Measurements from ENCODE around the gene IRF2. TPM values are rescaled to one million over a fixed set of nuclear protein-coding genes. Genes with fewer than 3 reads are reported as not detected.

The IRF2 gene
- total RNA-seq, 2 experiments from 2014 or later = 48.1 to 50.9 TPM

GRCh38 chr4:184473499-184474262, 669 bp downstream of the IRF2 start:
- intact Hi-C loops (cut with micrococcal nuclease) = loop anchor here (1.0 to 5.0 kb wide), 12 partner anchors 15 to 1026 kb away; partner anchors contain the start of genes CASP3, CENPU and PRIMPOL
- Mint-ChIP-seq H3K4me3 (peak overlapping the region; percentile 99), H3K36me3 (peaks cover 32% of the 10 kb centered on the region), H3K27ac (peak overlapping the region; percentile 100), H3K4me1 (ENCODE audit: low read depth) (peaks cover 51% of the 10 kb centered on the region), H3K27me3 (no peaks in the 10 kb centered on the region), H3K9me3 (no peaks in the 10 kb centered on the region)
- ChIA-PET POLR2A (interaction anchor here (0.7 to 3.9 kb wide), 20 partner anchors 8 to 260 kb away, joined by 3 to 60 read pairs (median 10); partner anchors contain the start of genes CASP3, CENPU and PRIMPOL), CTCF (interaction anchor here (0.8 to 5.0 kb wide), 5 partner anchors 41 to 210 kb away, joined by 3 to 39 read pairs (median 13); no protein-coding TSS in a partner anchor)
- DNase-seq = peak; percentile 56

DNA sequence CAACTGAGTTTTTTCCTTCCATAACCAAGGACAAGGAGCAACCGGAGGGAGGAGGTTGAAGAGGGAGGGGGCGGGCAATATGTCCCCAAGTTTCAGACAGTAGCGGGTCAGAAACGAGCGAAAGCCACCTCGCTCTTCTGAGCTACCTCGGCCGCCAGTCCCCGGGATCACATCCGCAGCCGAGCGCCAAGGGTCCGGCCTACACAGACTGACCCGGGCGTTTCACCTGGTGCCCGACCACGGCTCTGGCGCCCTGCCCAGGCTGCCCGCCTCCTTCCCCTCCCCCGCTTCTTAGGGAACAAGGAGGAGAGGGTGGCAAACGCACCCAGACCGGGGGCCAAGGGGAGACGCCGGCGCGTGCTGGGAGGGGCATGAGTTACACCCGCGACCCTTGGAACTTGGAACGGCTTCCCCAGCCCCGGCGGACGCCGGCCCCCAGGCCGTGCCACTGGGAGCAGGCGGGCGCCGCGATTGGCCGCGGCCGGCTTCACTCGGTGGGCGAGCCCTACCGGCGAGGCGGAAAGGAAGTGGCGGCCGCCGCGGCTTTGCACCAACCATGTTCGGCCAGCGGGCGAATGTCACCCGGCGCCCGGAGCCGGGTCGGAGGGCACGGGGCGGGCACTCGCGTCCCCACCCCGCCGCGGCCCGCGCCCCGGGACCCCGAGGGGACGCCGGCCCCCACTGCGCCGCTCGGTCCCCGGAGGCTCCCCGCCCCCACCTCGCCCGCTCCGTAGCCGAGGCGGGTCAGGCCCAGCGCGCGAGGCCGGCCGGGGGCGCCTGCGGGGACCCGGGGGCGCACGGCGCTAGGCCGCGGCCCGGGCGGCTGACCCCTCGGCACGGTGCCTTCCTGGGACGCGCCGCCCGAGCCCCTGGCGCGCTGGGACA, 1.5 kb downstream of the IRF2 start:
- CTCF ChIA-PET = interaction anchor here (0.7 to 5.0 kb wide), 2 partner anchors 190 to 209 kb away, joined by 3 to 39 read pairs; no protein-coding TSS in a partner anchor
- Mint-ChIP-seq H3K27ac (peak overlapping the region; percentile 98), H3K36me3 (peaks cover 32% of the 10 kb centered on the region), H3K27me3 (no peaks in the 10 kb centered on the region), H3K4me3 (peak overlapping the region; percentile 90), H3K9me3 (no peaks in the 10 kb centered on the region), H3K4me1 (ENCODE audit: low read depth) (peaks cover 51% of the 10 kb centered on the region)
- peak; percentile 75 for DNase-seq
- POLR2A ChIA-PET = interaction anchor here (1.0 to 3.9 kb wide), 4 partner anchors 41 to 209 kb away, joined by 3 to 60 read pairs (median 41); no protein-coding TSS in a partner anchor
- intact Hi-C loops (cut with micrococcal nuclease) = loop anchor here (2.0 to 5.0 kb wide), 4 partner anchors 14 to 1026 kb away; partner anchors contain the start of gene CENPU

- CTCF ChIA-PET = interaction anchor here (0.7 kb wide), 1 partner anchor 189 kb away, joined by 3 read pairs; no protein-coding TSS in a partner anchor
- intact Hi-C loops (cut with micrococcal nuclease) = loop anchor here (2.0 to 5.0 kb wide), 4 partner anchors 13 to 1025 kb away; partner anchors contain the start of gene CENPU
- Mint-ChIP-seq H3K9me3 (no peaks in the 10 kb centered on the region), H3K36me3 (peaks cover 27% of the 10 kb centered on the region), H3K27me3 (no peaks in the 10 kb centered on the region), H3K4me1 (ENCODE audit: low read depth) (peaks cover 53% of the 10 kb centered on the region), H3K4me3 (peak overlapping the region; percentile 90), H3K27ac (peak overlapping the region; percentile 98)
- POLR2A ChIA-PET = interaction anchor here (1.0 kb wide), 1 partner anchor 208 kb away, joined by 3 read pairs; no protein-coding TSS in a partner anchor
- DNase-seq = peak; percentile 52
These were observed 2.3 kb downstream of the IRF2 start for GRCh38 chr4:184471881-184472613.

GRCh38 chr4:184470785-184471110, 3.6 kb downstream of the IRF2 start:
- H3K27ac Mint-ChIP-seq = no peak overlapping the region
- ChIA-PET CTCF (interaction anchor here (1.0 kb wide), 1 partner anchor 206 kb away, joined by 3 read pairs; no protein-coding TSS in a partner anchor), POLR2A (no interaction called here)
- intact Hi-C loops (cut with micrococcal nuclease) = loop anchor here (5.0 kb wide), 3 partner anchors 112 to 1023 kb away; partner anchors contain the start of gene CENPU
- H3K4me1 Mint-ChIP-seq (ENCODE audit: low read depth) = peaks cover 50% of the 10 kb centered on the region
- no peak for DNase-seq
- peaks cover 16% of the 10 kb centered on the region for H3K36me3 Mint-ChIP-seq
- no peaks in the 10 kb centered on the region for H3K27me3 Mint-ChIP-seq
- H3K4me3 Mint-ChIP-seq = no peak overlapping the region
- no peaks in the 10 kb centered on the region for H3K9me3 Mint-ChIP-seq

- intact Hi-C loops (cut with micrococcal nuclease) = no loop called here
- Mint-ChIP-seq H3K36me3 (peaks cover 2% of the 10 kb centered on the region), H3K4me1 (ENCODE audit: low read depth) (peaks cover 60% of the 10 kb centered on the region), H3K4me3 (no peak overlapping the region), H3K27me3 (no peaks in the 10 kb centered on the region), H3K27ac (no peak overlapping the region), H3K9me3 (no peaks in the 10 kb centered on the region)
- POLR2A ChIA-PET = no interaction called here
- CTCF ChIA-PET = no interaction called here
- no peak for DNase-seq
These were observed 7.7 kb downstream of the IRF2 start for GRCh38 chr4:184466634-184467033.

GRCh38 chr4:184464759-184465454, 9.4 kb downstream of the IRF2 start:
- Mint-ChIP-seq H3K9me3 (no peaks in the 10 kb centered on the region), H3K27me3 (no peaks in the 10 kb centered on the region), H3K36me3 (peaks cover 2% of the 10 kb centered on the region), H3K27ac (no peak overlapping the region), H3K4me1 (ENCODE audit: low read depth) (peaks cover 61% of the 10 kb centered on the region), H3K4me3 (no peak overlapping the region)
- intact Hi-C loops (cut with micrococcal nuclease) = no loop called here
- ChIA-PET POLR2A (interaction anchor here (1.4 kb wide), 1 partner anchor 10 kb away, joined by 4 read pairs; the partner anchor contains the start of gene IRF2), CTCF (no interaction called here)
- DNase-seq = no peak

DNA sequence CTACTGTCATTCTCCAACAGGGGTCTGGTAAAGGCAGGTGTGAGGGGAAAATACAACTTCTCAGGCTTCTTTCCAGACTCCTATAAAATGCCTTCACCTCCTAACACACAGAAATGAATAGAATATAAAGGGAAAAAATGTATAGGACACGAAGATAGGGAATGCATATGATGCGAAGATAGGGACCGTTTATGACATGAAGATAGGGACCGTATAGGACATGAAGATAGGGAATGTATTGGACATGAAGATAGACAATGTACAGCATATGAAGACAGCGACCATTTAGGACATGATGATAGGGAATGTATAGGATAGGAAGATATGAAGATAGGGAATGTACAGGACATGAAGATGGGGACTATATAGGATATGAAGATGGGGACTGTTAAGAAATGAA, 10.5 kb downstream of the IRF2 start:
- H3K4me3 Mint-ChIP-seq = no peak overlapping the region
- H3K36me3 Mint-ChIP-seq = peaks cover 2% of the 10 kb centered on the region
- peaks cover 66% of the 10 kb centered on the region for H3K4me1 Mint-ChIP-seq (ENCODE audit: low read depth)
- no peaks in the 10 kb centered on the region for H3K27me3 Mint-ChIP-seq
- ChIA-PET CTCF (no interaction called here), POLR2A (no interaction called here)
- intact Hi-C loops (cut with micrococcal nuclease) = no loop called here
- no peak for DNase-seq
- no peak overlapping the region for H3K27ac Mint-ChIP-seq
- H3K9me3 Mint-ChIP-seq = no peaks in the 10 kb centered on the region

DNA sequence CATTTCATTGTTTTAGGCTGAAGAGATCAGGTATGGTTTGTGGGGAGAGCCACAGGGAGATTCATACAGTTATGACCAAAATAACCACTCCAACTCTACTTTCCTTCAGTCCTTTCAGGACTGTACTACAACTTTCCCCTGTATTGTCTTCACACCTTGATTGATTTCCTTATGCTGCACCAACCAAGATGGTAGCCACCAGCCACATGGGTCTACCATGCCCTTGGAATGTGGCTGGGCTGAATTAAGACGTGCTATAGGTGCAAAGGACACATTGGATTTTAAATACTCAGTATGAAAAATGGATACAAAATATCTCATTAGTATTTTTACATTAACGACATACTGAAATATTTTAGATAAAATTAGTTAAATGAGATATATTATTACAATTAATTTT, 11.2 kb downstream of the IRF2 start:
- H3K4me3 Mint-ChIP-seq = no peak overlapping the region
- H3K36me3 Mint-ChIP-seq = peaks cover 2% of the 10 kb centered on the region
- ChIA-PET CTCF (interaction anchor here (0.9 kb wide), 1 partner anchor 211 kb away, joined by 3 read pairs; no protein-coding TSS in a partner anchor), POLR2A (no interaction called here)
- no peak overlapping the region for H3K27ac Mint-ChIP-seq
- intact Hi-C loops (cut with micrococcal nuclease) = no loop called here
- no peak for DNase-seq
- H3K27me3 Mint-ChIP-seq = no peaks in the 10 kb centered on the region
- no peaks in the 10 kb centered on the region for H3K9me3 Mint-ChIP-seq
- H3K4me1 Mint-ChIP-seq (ENCODE audit: low read depth) = peaks cover 68% of the 10 kb centered on the region

GRCh38 chr4:184462724-184463123, 11.6 kb downstream of the IRF2 start:
- POLR2A ChIA-PET = no interaction called here
- intact Hi-C loops (cut with micrococcal nuclease) = no loop called here

GRCh38 chr4:184461711-184462441, 12.5 kb downstream of the IRF2 start:
- CTCF ChIA-PET = interaction anchor here (0.9 kb wide), 2 partner anchors 198 to 210 kb away, joined by 3 to 4 read pairs; no protein-coding TSS in a partner anchor

More at GRCh38 chr4:184462724-184463123, 11.6 kb downstream of the IRF2 start:
- Mint-ChIP-seq H3K9me3 (no peaks in the 10 kb centered on the region), H3K27me3 (no peaks in the 10 kb centered on the region), H3K27ac (no peak overlapping the region), H3K4me1 (ENCODE audit: low read depth) (peaks cover 69% of the 10 kb centered on the region), H3K4me3 (no peak overlapping the region), H3K36me3 (peaks cover 2% of the 10 kb centered on the region)
- DNase-seq = no peak
- CTCF ChIA-PET = interaction anchor here (0.9 kb wide), 2 partner anchors 198 to 210 kb away, joined by 3 to 4 read pairs; no protein-coding TSS in a partner anchor

More at GRCh38 chr4:184461711-184462441, 12.5 kb downstream of the IRF2 start:
- H3K4me1 Mint-ChIP-seq (ENCODE audit: low read depth) = peaks cover 65% of the 10 kb centered on the region
- intact Hi-C loops (cut with micrococcal nuclease) = no loop called here
- H3K27me3 Mint-ChIP-seq = no peaks in the 10 kb centered on the region
- POLR2A ChIA-PET = no interaction called here
- H3K27ac Mint-ChIP-seq = peak overlapping the region; percentile 19
- no peaks in the 10 kb centered on the region for H3K9me3 Mint-ChIP-seq
- H3K36me3 Mint-ChIP-seq = peaks cover 4% of the 10 kb centered on the region
- DNase-seq = no peak
- no peak overlapping the region for H3K4me3 Mint-ChIP-seq

All from activated CD4-positive, alpha-beta memory T cell treated with anti-CD3 and anti-CD28 coated beads for 36 hours (primary cell).